Activated CD8-positive, alpha-beta T cell treated with anti-CD3 and anti-CD28 coated beads, Interleukin-2, amount 10 ng/mL, durations not matched to agents 7 days and 5 days (primary cell): Measurements from ENCODE around the gene AMZ2. TPM values are rescaled to one million over a fixed set of nuclear protein-coding genes. Genes with fewer than 3 reads are reported as not detected.
"Not testable (repeated sequence)": the region's sequence is repeated elsewhere in the genome, so short reads cannot be mapped to it uniquely, and the experiment has no call there.

Experiments used
- ATAC-seq: fragments of 150-1000 bp; cut with Tn5 transposase; one replicate; pipeline ENCODE4 v1.10.0; 2021; ENCODE audit warnings: moderate library complexity
- CTCF ChIA-PET: fragments of 350-600 bp; sonication (Branson Sonifier 250); formaldehyde crosslinking; loops from one replicate; lab custom pipeline; 2021; ENCODE audit warnings: antibody characterized with exemption; lab: Charles Lee
- POLR2A ChIA-PET: fragments of 350-600 bp; sonication (Branson Sonifier 250); formaldehyde crosslinking; loops from one replicate; lab custom pipeline; 2021; ENCODE audit warnings: antibody characterized with exemption; lab: Charles Lee
- DNase-seq: peaks from one replicate; pipeline ENCODE4 v3.0.0-alpha.2; 2020
- H3K27ac Mint-ChIP-seq: one replicate; pipeline ENCODE4 v1.8.0; 2021; ENCODE audit warnings: mild to moderate bottlenecking, mixed read lengths
- H3K27me3 Mint-ChIP-seq: one replicate; pipeline ENCODE4 v1.8.0; 2021; ENCODE audit warnings: low read depth, mixed read lengths
- H3K36me3 Mint-ChIP-seq: one replicate; pipeline ENCODE4 v1.8.0; 2021; ENCODE audit warnings: low read depth, mixed read lengths
- H3K4me1 Mint-ChIP-seq: one replicate; pipeline ENCODE4 v1.8.0; 2021; ENCODE audit warnings: low read depth, mixed read lengths
- H3K4me3 Mint-ChIP-seq: one replicate; pipeline ENCODE4 v1.8.0; 2021; ENCODE audit warnings: mild to moderate bottlenecking, mixed read lengths
- H3K9me3 Mint-ChIP-seq: one replicate; pipeline ENCODE4 v1.8.0; 2022; ENCODE audit warnings: mixed read lengths; ENCODE audit not compliant: insufficient read depth
- total RNA-seq, 2 experiments: library from RNA; stranded (reverse); gene quantifications; one replicate each; pipeline ENCODE4 v1.2.3, GENCODE V29; 2021

The AMZ2 gene
- total RNA-seq, 2 experiments from 2014 or later, result 79.9 to 80.0 TPM

DNA sequence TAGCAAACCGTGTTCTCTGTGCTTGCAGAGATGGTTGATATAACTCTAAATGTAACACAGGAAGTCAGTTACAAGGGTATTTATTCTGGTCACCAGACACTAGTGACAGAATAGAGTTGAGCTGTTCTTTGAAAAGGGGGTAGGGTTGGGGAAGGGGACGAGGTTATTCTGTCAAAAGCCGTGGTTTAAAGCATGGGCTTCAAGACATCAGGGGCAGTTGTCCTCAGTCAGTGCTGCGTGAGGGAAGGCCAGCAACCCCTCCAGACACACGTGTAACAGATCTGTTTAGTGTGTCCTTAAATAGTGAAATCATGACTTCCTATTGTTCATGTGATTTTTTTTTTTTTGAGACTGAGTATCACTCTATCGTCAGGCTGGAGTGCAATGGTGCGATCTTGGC lies 5.6 kb downstream of the AMZ2 start:
- Mint-ChIP-seq H3K27ac (peak overlapping the region; percentile 93), H3K4me1 (peaks cover 83% of the 10 kb centered on the region), H3K4me3 (peak overlapping the region; percentile 50), H3K36me3 (peaks cover 77% of the 10 kb centered on the region)
- ChIA-PET POLR2A (interaction anchor here (1.0 to 1.8 kb wide), 3 partner anchors 15 to 208 kb away, joined by 3 to 4 read pairs (median 3); no protein-coding TSS in a partner anchor), CTCF (interaction anchor here (0.8 to 1.8 kb wide), 6 partner anchors 49 to 207 kb away, joined by 3 to 5 read pairs (median 3); no protein-coding TSS in a partner anchor)
- ATAC-seq, result peak; percentile 37
- not testable (repeated sequence) for DNase-seq, H3K9me3 Mint-ChIP-seq, H3K27me3 Mint-ChIP-seq

DNA sequence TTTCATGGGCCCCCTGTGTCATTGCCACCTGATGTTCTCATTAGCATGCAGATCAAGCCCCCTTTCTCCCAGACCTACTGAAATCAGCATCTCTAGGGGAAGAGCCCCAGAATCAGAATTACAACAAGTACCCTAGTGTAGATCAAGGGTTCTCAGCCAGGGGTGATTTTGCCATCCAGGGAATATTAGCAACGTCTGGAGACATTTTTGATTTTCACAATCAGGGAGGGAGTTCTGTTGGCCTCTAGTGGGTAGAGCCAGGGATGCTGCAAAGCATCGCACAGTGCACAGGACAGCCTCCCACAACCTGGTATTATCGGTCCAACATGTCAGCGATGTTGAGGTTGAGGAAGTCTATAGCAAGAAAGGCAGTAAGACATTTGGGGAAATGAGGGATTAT lies 7.3 kb downstream of the AMZ2 start:
- H3K27me3 Mint-ChIP-seq, result no peaks in the 10 kb centered on the region
- DNase-seq, result no peak
- CTCF ChIA-PET, result interaction anchor here (0.9 to 1.9 kb wide), 3 partner anchors 17 to 54 kb away, joined by 5 read pairs; no protein-coding TSS in a partner anchor
- peaks cover 80% of the 10 kb centered on the region for H3K4me1 Mint-ChIP-seq
- ATAC-seq, result no peak
- POLR2A ChIA-PET, result interaction anchor here (0.8 to 1.8 kb wide), 3 partner anchors 17 to 236 kb away, joined by 3 to 4 read pairs (median 3); no protein-coding TSS in a partner anchor
- H3K9me3 Mint-ChIP-seq, result no peaks in the 10 kb centered on the region
- peaks cover 70% of the 10 kb centered on the region for H3K36me3 Mint-ChIP-seq
- H3K27ac Mint-ChIP-seq, result peak overlapping the region; percentile 79
- peak overlapping the region; percentile 9 for H3K4me3 Mint-ChIP-seq

DNA sequence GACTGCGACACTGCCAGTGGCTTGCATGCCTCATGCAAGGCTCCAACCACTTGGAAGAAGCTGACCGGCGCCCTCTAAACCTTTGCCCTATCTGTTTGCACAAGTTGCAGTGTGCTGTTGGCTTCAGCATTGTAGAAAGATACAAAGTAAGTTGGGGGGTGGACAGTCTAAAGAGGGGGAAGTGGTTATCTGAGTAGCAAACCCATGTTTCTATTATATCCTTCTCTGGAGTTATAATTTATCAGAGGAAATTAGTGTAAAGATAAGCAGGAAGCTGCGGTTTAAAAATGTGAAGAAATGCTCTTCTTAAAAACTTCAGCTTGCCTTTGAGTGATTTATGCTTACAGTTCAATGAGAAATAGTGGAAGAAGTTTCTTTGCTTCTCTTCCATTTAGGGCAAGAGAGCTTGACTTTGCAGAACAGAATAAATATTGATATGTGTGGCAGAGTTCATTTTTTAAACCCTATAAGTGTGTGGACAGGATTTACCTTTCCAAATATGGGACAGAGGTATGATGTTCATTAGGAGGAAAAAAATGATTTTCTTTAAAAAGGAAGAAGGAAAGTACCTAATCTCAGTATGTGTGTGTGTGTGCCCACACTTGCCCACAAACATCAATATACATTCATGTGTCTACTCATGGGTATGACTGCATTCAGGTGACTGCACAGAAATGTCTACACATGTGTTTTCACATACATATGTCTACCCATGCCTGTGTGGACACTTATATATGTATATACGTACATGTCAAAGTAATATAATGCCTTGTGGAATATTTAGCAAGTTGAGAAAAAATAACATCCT lies 8.1 kb downstream of the AMZ2 start:
- ATAC-seq (no peak), DNase-seq (no peak)
- Mint-ChIP-seq H3K9me3 (no peaks in the 10 kb centered on the region), H3K4me3 (peak overlapping the region; percentile 36), H3K27me3 (no peaks in the 10 kb centered on the region), H3K27ac (peak overlapping the region; percentile 79), H3K4me1 (peaks cover 81% of the 10 kb centered on the region), H3K36me3 (peaks cover 67% of the 10 kb centered on the region)
- ChIA-PET CTCF (interaction anchor here (0.9 to 1.9 kb wide), 2 partner anchors 18 to 51 kb away, joined by 5 read pairs; no protein-coding TSS in a partner anchor), POLR2A (interaction anchor here (0.6 to 0.8 kb wide), 2 partner anchors 22 to 237 kb away, joined by 3 read pairs; no protein-coding TSS in a partner anchor)

DNA sequence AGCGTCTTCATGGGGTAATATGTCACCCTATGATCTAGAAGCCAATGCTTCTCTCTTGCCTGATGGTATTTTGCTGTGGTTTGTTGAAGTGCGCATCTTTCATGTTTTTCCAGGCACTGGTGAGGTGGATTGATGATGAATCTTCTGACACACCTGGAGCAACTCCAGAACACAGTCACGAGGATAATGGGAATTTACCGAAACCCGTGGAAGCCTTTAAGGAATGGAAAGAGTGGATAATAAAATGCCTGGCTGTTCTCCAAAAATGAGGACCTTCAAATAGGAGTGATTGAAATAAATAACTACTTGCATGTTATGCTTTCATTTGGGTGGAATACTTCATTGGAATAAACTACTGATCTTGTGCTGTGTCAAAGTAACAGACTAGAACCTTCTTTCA lies 8.9 kb downstream of the AMZ2 start:
- not testable (repeated sequence) for DNase-seq, H3K27me3 Mint-ChIP-seq, H3K9me3 Mint-ChIP-seq, ATAC-seq, H3K4me3 Mint-ChIP-seq
- POLR2A ChIA-PET, result interaction anchor here (3.0 kb wide), 1 partner anchor 9 kb away, joined by 28 read pairs; the partner anchor contains the start of gene AMZ2
- CTCF ChIA-PET, result interaction anchor here (1.0 to 1.3 kb wide), 2 partner anchors 9 to 56 kb away, joined by 3 read pairs; partner anchors contain the start of gene AMZ2
- H3K36me3 Mint-ChIP-seq, result peaks cover 62% of the 10 kb centered on the region
- peaks cover 88% of the 10 kb centered on the region for H3K4me1 Mint-ChIP-seq
- peak overlapping the region; percentile 79 for H3K27ac Mint-ChIP-seq

DNA sequence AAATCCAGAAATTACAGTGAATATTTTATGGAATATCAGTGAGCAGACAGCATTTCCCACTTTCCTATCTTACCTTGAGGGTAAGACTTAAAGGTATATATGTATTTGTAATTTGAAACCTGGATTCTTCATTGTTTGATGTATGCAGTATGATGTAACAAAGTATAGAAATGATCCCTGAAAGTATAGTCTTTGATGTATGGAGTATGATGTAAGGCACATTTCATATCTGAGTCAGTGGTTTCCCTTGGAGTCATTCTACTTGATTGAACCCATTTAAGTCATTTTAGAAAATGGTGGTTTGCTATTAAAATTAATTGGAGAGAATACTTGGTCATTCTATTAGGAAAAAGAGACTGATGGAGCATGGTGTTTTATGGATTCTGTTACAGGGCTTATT lies 10.1 kb downstream of the AMZ2 start:
- peaks cover 55% of the 10 kb centered on the region for H3K36me3 Mint-ChIP-seq
- H3K9me3 Mint-ChIP-seq, result no peaks in the 10 kb centered on the region
- ChIA-PET CTCF (interaction anchor here (0.8 to 8.2 kb wide), 7 partner anchors 10 to 202 kb away, joined by 3 to 172 read pairs (median 3); partner anchors contain the start of genes AMZ2 and WIPI1), POLR2A (interaction anchor here (1.9 to 3.0 kb wide), 4 partner anchors 10 to 202 kb away, joined by 4 to 28 read pairs (median 6); partner anchors contain the start of genes AMZ2, ARSG and SLC16A6)
- H3K27me3 Mint-ChIP-seq, result no peaks in the 10 kb centered on the region
- H3K27ac Mint-ChIP-seq, result peak overlapping the region; percentile 79
- no peak for ATAC-seq
- no peak for DNase-seq
- no peak overlapping the region for H3K4me3 Mint-ChIP-seq
- peaks cover 88% of the 10 kb centered on the region for H3K4me1 Mint-ChIP-seq

DNA sequence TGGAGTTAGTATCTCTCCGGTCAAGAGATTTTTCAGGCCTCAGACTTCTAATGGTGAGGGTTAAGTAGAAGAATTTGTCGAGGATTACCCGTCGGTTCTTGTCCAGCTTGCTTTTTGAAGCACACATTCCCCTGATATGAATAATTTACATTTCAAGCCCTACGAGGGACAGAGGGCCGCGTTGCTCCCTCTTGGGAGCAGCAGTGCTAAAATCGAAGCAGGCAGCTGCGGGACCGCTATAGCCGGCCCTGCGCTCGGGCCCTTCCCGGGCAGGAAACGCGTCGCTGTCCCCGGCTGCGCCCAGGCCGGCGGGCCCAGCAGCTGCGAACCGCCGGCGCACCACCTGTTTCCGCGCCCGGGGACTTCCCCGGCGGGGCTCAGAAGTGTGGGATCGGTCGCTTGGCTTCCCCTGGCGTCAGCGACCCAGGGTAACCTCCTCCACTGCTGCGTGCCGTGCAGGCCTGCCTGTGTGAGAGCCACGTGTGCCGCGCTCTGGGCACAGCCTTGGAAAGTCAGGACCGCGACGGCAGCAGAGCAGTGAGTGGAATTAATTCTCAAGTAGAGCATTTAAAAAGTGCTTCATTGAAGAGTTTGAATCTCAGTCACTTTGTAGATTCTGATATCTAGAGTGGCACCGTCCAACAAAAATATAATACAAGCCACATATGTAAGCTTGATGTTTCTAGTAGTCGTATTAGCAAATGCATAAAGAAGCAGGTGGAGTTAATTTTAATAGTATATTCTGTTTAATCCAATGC lies 11.2 kb downstream of the AMZ2 start:
- H3K9me3 Mint-ChIP-seq, H3K27me3 Mint-ChIP-seq: not testable (repeated sequence)
- Mint-ChIP-seq H3K4me1 (peaks cover 85% of the 10 kb centered on the region), H3K4me3 (peak overlapping the region; percentile 49), H3K27ac (peak overlapping the region; percentile 89), H3K36me3 (peaks cover 47% of the 10 kb centered on the region)
- ChIA-PET POLR2A (interaction anchor here (1.2 to 3.0 kb wide), 6 partner anchors 11 to 201 kb away, joined by 3 to 28 read pairs (median 5); partner anchors contain the start of genes AMZ2, ARSG and SLC16A6), CTCF (interaction anchor here (0.9 to 8.2 kb wide), 7 partner anchors 10 to 198 kb away, joined by 3 to 172 read pairs (median 4); partner anchors contain the start of gene WIPI1)
- DNase-seq (peak; percentile 89), ATAC-seq (peak; percentile 97)

DNA sequence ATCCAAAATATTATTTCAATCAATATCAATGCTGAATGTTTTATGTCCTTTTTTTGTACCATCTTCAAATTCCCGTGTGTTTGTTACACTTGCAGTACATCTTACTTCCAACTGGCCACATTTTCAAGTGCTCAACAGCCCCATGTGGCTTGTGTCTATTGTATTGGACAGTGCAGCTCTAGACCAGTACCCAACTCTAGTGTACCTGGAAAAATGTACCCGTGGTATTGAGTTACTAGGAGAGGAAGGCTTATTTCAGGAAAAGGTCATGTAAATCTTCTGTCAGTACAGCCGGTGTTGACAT lies 11.8 kb downstream of the AMZ2 start:
- POLR2A ChIA-PET, result interaction anchor here (1.2 to 3.0 kb wide), 5 partner anchors 11 to 201 kb away, joined by 3 to 28 read pairs (median 4); partner anchors contain the start of gene AMZ2
- not testable (repeated sequence) for H3K9me3 Mint-ChIP-seq, H3K27me3 Mint-ChIP-seq, ATAC-seq, DNase-seq
- Mint-ChIP-seq H3K27ac (peak overlapping the region; percentile 89), H3K36me3 (peaks cover 42% of the 10 kb centered on the region), H3K4me1 (peaks cover 81% of the 10 kb centered on the region), H3K4me3 (peak overlapping the region; percentile 40)
- CTCF ChIA-PET, result interaction anchor here (0.9 to 8.2 kb wide), 6 partner anchors 60 to 204 kb away, joined by 3 to 172 read pairs (median 4); partner anchors contain the start of gene WIPI1

DNA sequence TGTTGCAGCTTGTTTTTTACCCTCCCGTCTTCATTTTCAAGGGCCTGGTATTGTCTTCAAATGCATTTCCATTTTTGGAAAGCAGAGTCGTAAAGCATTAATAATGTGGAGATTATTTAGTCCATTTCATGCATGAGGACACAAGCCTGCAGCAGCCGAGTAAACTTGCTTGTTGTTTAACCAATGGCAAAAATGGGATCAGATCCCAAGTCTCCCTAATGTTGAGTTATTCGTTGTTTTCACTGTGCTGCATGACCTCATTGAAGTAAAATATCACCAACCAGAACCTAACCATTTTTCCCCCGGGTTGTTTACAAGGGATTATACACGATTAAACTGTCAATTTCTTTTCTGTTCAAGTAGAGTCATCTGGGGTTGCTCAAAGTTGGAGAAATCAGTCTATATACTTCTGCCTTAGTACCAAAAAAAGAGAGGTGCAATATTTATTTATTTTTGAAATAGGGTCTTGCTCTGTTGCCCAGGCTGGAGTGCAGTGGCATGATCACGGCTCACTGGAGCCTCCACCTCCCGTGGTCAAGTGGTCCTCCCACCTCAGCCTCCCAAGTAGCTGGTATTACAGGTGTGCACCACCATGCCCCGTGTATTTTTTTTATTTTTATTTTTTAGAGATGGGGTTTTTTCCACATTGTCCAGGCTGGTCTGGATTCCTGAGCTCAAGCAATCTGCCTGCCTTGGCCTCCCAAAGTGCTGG lies 12.4 kb downstream of the AMZ2 start:
- Mint-ChIP-seq H3K4me1 (peaks cover 75% of the 10 kb centered on the region), H3K9me3 (no peaks in the 10 kb centered on the region), H3K27me3 (no peaks in the 10 kb centered on the region), H3K4me3 (peak overlapping the region; percentile 8), H3K27ac (peak overlapping the region; percentile 89), H3K36me3 (peaks cover 36% of the 10 kb centered on the region)
- no peak for ATAC-seq
- no peak for DNase-seq
- POLR2A ChIA-PET, result interaction anchor here (1.2 to 3.0 kb wide), 3 partner anchors 12 to 200 kb away, joined by 4 to 28 read pairs (median 4); partner anchors contain the start of gene AMZ2
- CTCF ChIA-PET, result interaction anchor here (0.9 to 8.2 kb wide), 7 partner anchors 11 to 204 kb away, joined by 3 to 172 read pairs (median 3); partner anchors contain the start of genes AMZ2 and WIPI1

DNA sequence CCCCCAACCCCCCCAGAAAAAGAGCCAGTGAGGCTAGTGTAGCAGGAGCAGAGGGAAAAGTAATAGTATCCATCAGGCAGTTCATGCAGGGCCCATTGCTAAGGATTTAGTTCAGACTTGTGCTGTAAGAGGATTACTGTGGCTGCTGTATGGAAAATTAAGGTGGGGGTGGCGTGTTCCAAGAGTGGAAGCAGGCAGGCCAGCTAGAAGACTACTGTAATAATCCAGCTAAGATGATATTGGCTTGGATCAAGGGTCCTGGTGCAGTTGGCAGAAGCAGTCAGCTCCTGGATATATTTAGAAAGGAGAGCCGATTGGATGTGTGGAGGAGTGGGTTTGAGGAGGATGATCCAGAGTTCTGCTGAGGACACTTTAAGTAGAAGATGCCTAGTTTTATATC lies 14.6 kb downstream of the AMZ2 start:
- Mint-ChIP-seq H3K27ac (peak overlapping the region; percentile 53), H3K36me3 (peaks cover 23% of the 10 kb centered on the region), H3K4me1 (peaks cover 61% of the 10 kb centered on the region)
- H3K9me3 Mint-ChIP-seq, ATAC-seq, H3K4me3 Mint-ChIP-seq, H3K27me3 Mint-ChIP-seq, DNase-seq: not testable (repeated sequence)
- ChIA-PET CTCF (interaction anchor here (0.8 to 8.2 kb wide), 21 partner anchors 13 to 204 kb away, joined by 3 to 172 read pairs (median 5); partner anchors contain the start of genes AMZ2 and WIPI1), POLR2A (interaction anchor here (0.7 to 1.6 kb wide), 4 partner anchors 14 to 198 kb away, joined by 3 to 4 read pairs (median 4); partner anchors contain the start of gene WIPI1)

DNA sequence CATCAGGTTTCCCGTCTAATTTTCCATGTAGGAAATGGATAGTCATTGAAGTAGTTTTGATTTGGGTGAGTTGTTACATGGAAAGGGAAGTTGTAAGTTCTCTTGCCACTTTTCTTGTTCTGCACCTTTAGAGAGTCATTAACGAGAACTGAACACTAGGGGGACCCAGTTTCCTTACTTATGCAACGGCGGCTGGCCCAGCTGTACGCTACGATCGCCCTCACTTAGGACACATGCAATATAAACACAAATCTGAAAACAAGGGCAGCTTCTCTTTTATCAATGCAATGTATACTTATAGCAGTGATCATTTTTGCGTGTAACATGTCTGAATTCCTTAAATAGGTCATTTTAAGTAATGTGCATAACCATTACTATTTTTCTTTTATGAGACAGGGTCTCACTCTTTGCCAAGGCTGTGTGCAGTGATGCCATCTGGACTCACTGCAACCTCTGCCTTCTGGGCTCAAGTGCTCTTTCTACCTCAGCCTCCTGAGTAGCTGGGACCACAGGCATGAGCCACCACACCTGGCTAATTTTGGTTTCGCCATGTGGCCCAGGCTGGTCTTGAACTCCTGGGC lies 15.3 kb downstream of the AMZ2 start:
- not testable (repeated sequence) for H3K9me3 Mint-ChIP-seq, H3K4me3 Mint-ChIP-seq, H3K27me3 Mint-ChIP-seq
- H3K4me1 Mint-ChIP-seq, result peaks cover 57% of the 10 kb centered on the region
- ChIA-PET CTCF (interaction anchor here (0.8 to 8.2 kb wide), 24 partner anchors 10 to 204 kb away, joined by 3 to 172 read pairs (median 5); partner anchors contain the start of genes AMZ2 and WIPI1), POLR2A (interaction anchor here (0.7 to 1.6 kb wide), 4 partner anchors 15 to 197 kb away, joined by 3 to 4 read pairs (median 4); partner anchors contain the start of gene WIPI1)
- H3K36me3 Mint-ChIP-seq, result peaks cover 22% of the 10 kb centered on the region
- ATAC-seq, result peak; percentile 34
- peak overlapping the region; percentile 25 for H3K27ac Mint-ChIP-seq
- peak; percentile 72 for DNase-seq
